Endothelial cell of umbilical vein (primary cell): ENCODE measurements around the gene DCHS1. TPM values are rescaled to one million over a fixed set of nuclear protein-coding genes. Genes with fewer than 3 reads are reported as not detected.

Source experiments
- BruUV-seq: library from RNA; stranded (reverse); fragments of 400-500 nt; replicated peaks from 2 replicates; lab custom pipeline; 2021; lab: Mats Ljungman, UMichigan
- CTCF ChIA-PET: fragments of 300-600, 350-600 bp; sonication (Branson Sonifier 250); formaldehyde crosslinking; loops from one replicate; lab custom pipeline; 2021; ENCODE audit warnings: antibody characterized with exemption, inconsistent platforms; lab: Charles Lee
- POLR2A ChIA-PET: fragments of 300-600, 350-600 bp; sonication (Branson Sonifier 250); formaldehyde crosslinking; loops from one replicate; lab custom pipeline; 2021; ENCODE audit warnings: antibody characterized with exemption, inconsistent platforms; lab: Charles Lee
- DNase-seq: peaks from one replicate; pipeline ENCODE4 v3.0.0-alpha.2; 2011; ENCODE audit warnings: low read depth, low spot score
- FAIRE-seq: peaks from 2 replicates; lab custom pipeline; 2011; peaks lifted over from hg19 to GRCh38; lab: Jason Lieb, UNC
- H2AFZ ChIP-seq: 2 replicates; pipeline ENCODE4 v1.6.0; 2012; ENCODE audit warnings: low read depth, low read length, control low read depth, inconsistent platforms
- H3K27ac ChIP-seq: 2 replicates; pipeline ENCODE4 v1.5.1; 2011; ENCODE audit warnings: low read depth, mild to moderate bottlenecking, control low read depth, low read length, moderate library complexity; ENCODE audit not compliant: insufficient read depth
- H3K27me3 ChIP-seq, 2 experiments: 2 replicates each; pipeline versions ENCODE4 v1.6.0 to v1.6.1; 2011; ENCODE audit warnings: low read length in 2 of 2, mixed read lengths in 1 of 2; ENCODE audit not compliant: control insufficient read depth in 2 of 2, insufficient read depth in 2 of 2
- H3K36me3 ChIP-seq, 2 experiments: 2 replicates in 1 of 2; 3 replicates in 1 of 2; pipeline ENCODE4 v1.5.1; 2011; ENCODE audit warnings: low read length in 2 of 2, mild to moderate bottlenecking in 1 of 2, moderate library complexity in 1 of 2; ENCODE audit not compliant: control insufficient read depth in 2 of 2, insufficient read depth in 2 of 2; ENCODE audit errors: extremely low read depth in 1 of 2
- H3K4me1 ChIP-seq: 3 replicates; pipeline ENCODE4 v1.5.1; 2011; ENCODE audit warnings: mild to moderate bottlenecking, low read length; ENCODE audit not compliant: control insufficient read depth, insufficient read depth; ENCODE audit errors: extremely low read depth
- H3K4me2 ChIP-seq: 2 replicates; pipeline ENCODE4 v1.6.1; 2011; ENCODE audit warnings: low read length, control low read depth, mixed read lengths; ENCODE audit not compliant: insufficient read depth
- H3K4me3 ChIP-seq, 3 experiments: fragments of 200-600 bp in 1 of 3; sonication (generic), shearing (Covaris generic) in 1 of 3; replicated peaks in 1 of 3; 2 replicates each; pipeline ENCODE4 v1.5.1; 2011 to 2016; ENCODE audit warnings: control low read depth in 3 of 3, low read length in 3 of 3, mild to moderate bottlenecking in 2 of 3, inconsistent platforms in 1 of 3, low read depth in 1 of 3, moderate library complexity in 1 of 3; ENCODE audit not compliant: insufficient read depth in 1 of 3
- H3K79me2 ChIP-seq: 2 replicates; pipeline ENCODE4 v1.6.0; 2012; ENCODE audit warnings: low read length, inconsistent platforms; ENCODE audit not compliant: control insufficient read depth, insufficient read depth
- H3K9ac ChIP-seq: replicated peaks from 2 replicates; pipeline ENCODE3; 2011; ENCODE audit warnings: low read length, control low read depth; ENCODE audit not compliant: insufficient read depth; ENCODE audit errors: extremely low read depth
- H3K9me1 ChIP-seq: replicated peaks from 3 replicates; pipeline ENCODE4 v1.6.0; 2011; ENCODE audit warnings: mild to moderate bottlenecking, low read length; ENCODE audit not compliant: control insufficient read depth, insufficient read depth; ENCODE audit errors: extremely low read depth
- H3K9me3 ChIP-seq: replicated peaks from 2 replicates; pipeline ENCODE4 v1.5.1; 2012; ENCODE audit warnings: low read length, inconsistent platforms; ENCODE audit not compliant: control insufficient read depth, insufficient read depth
- H4K20me1 ChIP-seq: replicated peaks from 2 replicates; pipeline ENCODE3; 2011; ENCODE audit warnings: mild to moderate bottlenecking, low read length; ENCODE audit not compliant: control insufficient read depth, insufficient read depth; ENCODE audit errors: extremely low read depth
- CTCF ChIP-seq, 2 donors: IDR thresholded peaks; 1 replicate in 1 of 2; 2 replicates in 1 of 2; pipeline ENCODE4 v1.5.1; 2011; ENCODE audit warnings: low read length in 2 of 2, mild to moderate bottlenecking in 2 of 2, moderate library complexity in 2 of 2, control low read depth in 1 of 2, inconsistent platforms in 1 of 2, low read depth in 1 of 2; ENCODE audit not compliant: insufficient read depth in 1 of 2; ENCODE audit errors: extremely low read depth in 1 of 2
- EZH2 ChIP-seq: IDR thresholded peaks from 2 replicates; pipeline ENCODE4 v1.6.1; 2012; ENCODE audit warnings: borderline replicate concordance, low read depth, mild to moderate bottlenecking, moderate library complexity, low read length, inconsistent platforms; ENCODE audit not compliant: severe bottlenecking
- FOS ChIP-seq: IDR thresholded peaks from 2 replicates; pipeline ENCODE4 v1.6.1; 2011; ENCODE audit warnings: mild to moderate bottlenecking, low read length, moderate library complexity, borderline replicate concordance; ENCODE audit not compliant: insufficient read depth
- GATA2 ChIP-seq: IDR thresholded peaks from 2 replicates; pipeline ENCODE4 v1.7.0; 2011; ENCODE audit warnings: low read depth, mild to moderate bottlenecking, moderate library complexity, mixed read lengths, low read length; ENCODE audit not compliant: insufficient read length, insufficient read depth
- JUN ChIP-seq: IDR thresholded peaks from 2 replicates; pipeline ENCODE4 v1.6.1; 2011; ENCODE audit warnings: borderline replicate concordance, low read depth; ENCODE audit not compliant: insufficient read length, insufficient read depth
- MAX ChIP-seq: IDR thresholded peaks from 2 replicates; pipeline ENCODE4 v1.6.1; 2011; ENCODE audit not compliant: insufficient read depth, insufficient read length
- MYC ChIP-seq: IDR thresholded peaks from one replicate; pipeline ENCODE4 v1.6.1; 2011; ENCODE audit warnings: mild to moderate bottlenecking, low read depth, low read length
- POLR2A ChIP-seq: IDR thresholded peaks from 2 replicates; pipeline ENCODE4 v1.6.1; 2012; ENCODE audit warnings: low read depth, mild to moderate bottlenecking, control low read depth, low read length
- POLR2AphosphoS5 ChIP-seq: IDR thresholded peaks from 2 replicates; pipeline ENCODE4 v1.6.1; 2012; ENCODE audit warnings: low read depth, mild to moderate bottlenecking, control low read depth, low read length, moderate library complexity; ENCODE audit not compliant: insufficient read depth
- dilution Hi-C: fragments of 300-500 bp; cut with MboI; formaldehyde crosslinking; loops from one replicate; pipeline ENCODE4 v1.15.0; 2019; ENCODE audit warnings: low sequenced_read_pairs; ENCODE audit not compliant: extremely low pct_ligation_motif_present
- intact Hi-C: fragments of 100-400 bp; cut with micrococcal nuclease; formaldehyde crosslinking; loops from one replicate; pipeline ENCODE4 v1.10.0; 2022
- polyA plus RNA-seq, 4 experiments: library from polyadenylated mRNA; depleted of rRNA in 3 of 4; stranded (reverse) in 3 of 4; unstranded in 1 of 4; fragments of >200 nt; gene quantifications; 2 replicates each; pipeline versions ENCODE4 v1.2.1 to v1.2.3, GENCODE V29; 2011 to 2012; ENCODE audit warnings: missing spikeins in 1 of 4
- total RNA-seq: library from RNA; stranded (reverse); gene quantifications from 2 replicates; pipeline ENCODE4 v1.2.3, GENCODE V29; 2021

Gene DCHS1
- total and polyA plus RNA-seq, 2 donors (not counting 3 experiments of a cell fraction or from before 2014, with no cell fraction given) = 56.2 to 73.0 TPM

DNA sequence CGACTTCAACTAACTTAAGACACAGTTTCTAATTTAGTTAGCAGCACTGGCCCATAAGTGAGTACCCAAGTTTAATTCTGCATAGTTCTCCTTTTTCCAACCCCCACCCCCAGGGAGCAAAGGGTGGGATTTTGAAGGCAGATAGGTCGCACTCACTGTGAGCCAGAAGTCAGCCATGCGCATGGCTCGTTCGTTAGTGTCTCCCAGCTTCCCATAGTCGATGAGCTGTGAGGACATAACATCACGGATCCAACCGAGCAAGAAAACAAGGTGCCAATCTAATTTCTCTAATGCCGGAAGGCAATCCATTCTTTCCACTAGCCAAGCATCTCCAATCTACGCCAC, 27.0 kb upstream of the DCHS1 start:
- no peaks in the 10 kb centered on the region for H3K9me3 ChIP-seq
- no peak for TF ChIP-seq CTCF (IDR thresholded peaks at IDR 0.05; ENCODE audit: extremely low read depth in 1 of 2, insufficient read depth in 1 of 2, low read depth in 1 of 2, low read length in 2 of 2)
- TF ChIP-seq FOS = no peak
- TF ChIP-seq MYC = no peak
- TF ChIP-seq POLR2A = no peak
- no peak for TF ChIP-seq GATA2
- no TSS peak for BruUV-seq
- no peaks in the 10 kb centered on the region for H3K9me1 ChIP-seq
- H2AFZ ChIP-seq = peak overlapping the region; percentile 55
- ChIA-PET CTCF (interaction anchor here (0.7 to 3.9 kb wide), 18 partner anchors 8 to 244 kb away, joined by 3 to 48 read pairs (median 8); partner anchors contain the start of genes ARFIP2, TAF10, TIMM10B and TPP1), POLR2A (interaction anchor here (1.5 kb wide), 2 partner anchors 70 to 75 kb away, joined by 6 to 14 read pairs; partner anchors contain the start of gene TAF10)
- no peak for DNase-seq
- peak overlapping the region; percentile 54 to 91 (median 61) for H3K4me3 ChIP-seq
- H3K79me2 ChIP-seq = peaks cover 28% of the 10 kb centered on the region
- dilution Hi-C loops = no loop called here
- peaks cover 22% of the 10 kb centered on the region for H3K4me1 ChIP-seq
- H3K27me3 ChIP-seq = no peaks in the 10 kb centered on the region
- H4K20me1 ChIP-seq = no peaks in the 10 kb centered on the region
- FAIRE-seq = no peak
- H3K36me3 ChIP-seq = peaks cover 0 to 6% of the 10 kb centered on the region in 2 experiments
- intact Hi-C loops = loop anchor here (2.0 kb wide), 2 partner anchors 160 to 202 kb away; partner anchors contain the start of genes ARFIP2 and TIMM10B
- H3K27ac ChIP-seq = peak overlapping the region; percentile 55
- H3K9ac ChIP-seq = peak overlapping the region; percentile 76
- H3K4me2 ChIP-seq = peak overlapping the region; percentile 83

DNA sequence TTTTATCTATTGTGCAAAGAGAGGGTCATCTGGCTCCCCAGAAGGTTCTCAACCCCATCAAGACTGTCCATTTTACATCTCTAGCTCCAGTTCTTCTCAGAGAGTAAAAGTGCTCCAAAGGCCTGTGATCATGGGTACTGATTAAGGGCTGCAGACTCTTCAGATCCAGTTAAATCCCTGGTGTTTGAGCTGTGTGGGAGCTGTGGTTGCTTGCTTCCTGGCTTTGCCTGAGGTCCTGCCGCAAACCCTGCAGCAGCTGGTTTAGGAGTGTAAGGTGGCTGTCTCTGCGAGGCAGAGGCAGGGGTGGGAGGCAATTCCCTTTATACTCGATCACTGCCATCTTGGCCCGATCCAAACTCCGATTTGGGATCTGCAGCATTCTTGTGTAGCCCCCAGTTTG, 26.3 kb upstream of the DCHS1 start:
- dilution Hi-C loops (no loop called here), intact Hi-C loops (loop anchor here (2.0 kb wide), 2 partner anchors 159 to 201 kb away; partner anchors contain the start of genes ARFIP2 and TIMM10B)
- CTCF ChIA-PET = interaction anchor here (0.8 to 3.9 kb wide), 8 partner anchors 9 to 151 kb away, joined by 3 to 48 read pairs (median 8); partner anchors contain the start of genes TAF10 and TPP1
- Histone ChIP-seq H3K9me3 (no peaks in the 10 kb centered on the region), H4K20me1 (no peaks in the 10 kb centered on the region), H2AFZ (no peak overlapping the region), H3K27me3 (no peaks in the 10 kb centered on the region), H3K4me2 (peak overlapping the region; percentile 83), H3K27ac (no peak overlapping the region), H3K4me3 (peak overlapping the region; percentile 54 to 91 (median 61)), H3K4me1 (peaks cover 22% of the 10 kb centered on the region), H3K79me2 (peaks cover 28% of the 10 kb centered on the region), H3K9me1 (no peaks in the 10 kb centered on the region), H3K9ac (peak overlapping the region; percentile 76), H3K36me3 (peaks cover 0 to 6% of the 10 kb centered on the region in 2 experiments)
- POLR2A ChIA-PET = no interaction called here
- BruUV-seq = no TSS peak
- TF ChIP-seq JUN = no peak
- TF ChIP-seq POLR2AphosphoS5 = no peak
- TF ChIP-seq MYC = no peak
- no peak for TF ChIP-seq GATA2
- no peak for TF ChIP-seq CTCF (IDR thresholded peaks at IDR 0.05; ENCODE audit: extremely low read depth in 1 of 2, insufficient read depth in 1 of 2, low read depth in 1 of 2, low read length in 2 of 2)
- no peak for TF ChIP-seq MAX
- no peak for TF ChIP-seq EZH2
- no peak for DNase-seq
- no peak for FAIRE-seq
